Gastrocnemius medialis (tissue), 4 donors: ENCODE measurements around the gene ASPRV1. TPM values are rescaled to one million over a fixed set of nuclear protein-coding genes. Genes with fewer than 3 reads are reported as not detected.

ENCODE experiments used
- ATAC-seq, 2 donors: fragments of 150-250 bp; one replicate each; pipeline ENCODE4 v1.9.1; 2016
- DNase-seq, 2 donors: peaks; one replicate each; pipeline ENCODE4 v3.0.0-alpha.2; 2019
- H3K27ac ChIP-seq, 4 donors: fragments of 200-600 bp; sonication (generic); 1 replicate in 1 of 4; 2 replicates in 3 of 4; pipeline ENCODE4 v1.5.1; 2016 to 2018; ENCODE audit warnings: mild to moderate bottlenecking in 2 of 4, moderate library complexity in 1 of 4
- H3K27me3 ChIP-seq, 3 donors: fragments of 200-600 bp; sonication (generic) in 2 of 3; 1 replicate in 1 of 3; 2 replicates in 2 of 3; pipeline versions ENCODE4 v1.5.1 to v1.6.0; 2016 to 2019; ENCODE audit warnings: mild to moderate bottlenecking in 1 of 3, moderate library complexity in 1 of 3
- H3K36me3 ChIP-seq, 2 donors: fragments of 200-600 bp; sonication (generic) in 1 of 2; one replicate each; pipeline ENCODE4 v1.5.1; 2017 to 2018
- H3K4me1 ChIP-seq, 2 donors: fragments of 200-600 bp; sonication (generic) in 1 of 2; one replicate each; pipeline ENCODE4 v1.5.1; 2016 to 2017; ENCODE audit warnings: mild to moderate bottlenecking in 2 of 2
- H3K4me3 ChIP-seq, 4 donors: fragments of 200-600 bp; sonication (generic) in 3 of 4; 1 replicate in 1 of 4; 2 replicates in 3 of 4; pipeline ENCODE4 v1.5.1; 2016 to 2019; ENCODE audit warnings: mild to moderate bottlenecking in 2 of 4
- H3K9me3 ChIP-seq, 3 donors: fragments of 200-600 bp; sonication (generic) in 2 of 3; 1 replicate in 1 of 3; 2 replicates in 2 of 3; pipeline ENCODE4 v1.5.1; 2016 to 2019
- CTCF ChIP-seq, 5 experiments: fragments of 450-650 bp in 3 of 5; fragments of 200-600 bp in 2 of 5; sonication (generic) in 2 of 5; IDR thresholded peaks in 4 of 5; conservative IDR thresholded peaks in 1 of 5; 1 replicate in 4 of 5; 2 replicates in 1 of 5; pipeline ENCODE4 v1.5.1; 2016 to 2019; ENCODE audit warnings: antibody characterized with exemption in 5 of 5, mild to moderate bottlenecking in 3 of 5, moderate library complexity in 3 of 5
- POLR2A ChIP-seq, 2 donors: fragments of 450-650 bp; IDR thresholded peaks; one replicate each; pipeline ENCODE4 v1.6.1; 2017; ENCODE audit warnings: antibody characterized with exemption in 2 of 2, mild to moderate bottlenecking in 2 of 2, moderate library complexity in 2 of 2
- in situ Hi-C, 4 donors: fragments of 200-750 bp; cut with MboI; loops; one replicate each; pipeline versions ENCODE4 v1.15.0 to v1.8.0; 2017; ENCODE audit warnings: low sequenced_read_pairs in 4 of 4
- intact Hi-C: fragments of 100-400 bp; cut with DNase I; formaldehyde crosslinking; loops from one replicate; pipeline ENCODE4 v1.15.1; 2023; ENCODE audit warnings: low total_unique reads
- total RNA-seq, 4 donors: library from RNA; depleted of rRNA; stranded (reverse); fragments of >200 nt; gene quantifications; one replicate each; pipeline versions ENCODE4 v1.1.0 to v1.2.3, GENCODE V29; 2016

ASPRV1 gene
- total RNA-seq, 4 donors from 2014 or later = 0.39 to 3.1 (median 0.61) TPM

GRCh38 chr2:69979902-69980807 lies 18.7 kb upstream of the ASPRV1 start:
- no peaks in the 10 kb centered on the region for H3K27me3 ChIP-seq
- H3K4me1 ChIP-seq = no peaks in the 10 kb centered on the region
- in situ Hi-C loops = no loop called here
- H3K27ac ChIP-seq = no peak overlapping the region
- DNase-seq (no peak), ATAC-seq (no peak)
- no peaks in the 10 kb centered on the region for H3K36me3 ChIP-seq
- no peaks in the 10 kb centered on the region for H3K9me3 ChIP-seq
- intact Hi-C loops = no loop called here
- TF ChIP-seq POLR2A (IDR thresholded peaks at IDR 0.05) = no peak
- no peak for TF ChIP-seq CTCF (IDR thresholded peaks at IDR 0.05 in 4 of 5, conservative IDR thresholded peaks at IDR 0.05 in 1 of 5)
- no peak overlapping the region for H3K4me3 ChIP-seq

GRCh38 chr2:69977906-69978482 lies 16.6 kb upstream of the ASPRV1 start:
- TF ChIP-seq POLR2A (IDR thresholded peaks at IDR 0.05) (no peak), CTCF (IDR thresholded peaks at IDR 0.05 in 4 of 5, conservative IDR thresholded peaks at IDR 0.05 in 1 of 5) (no peak)
- no peaks in the 10 kb centered on the region for H3K36me3 ChIP-seq
- intact Hi-C loops = no loop called here
- no peaks in the 10 kb centered on the region for H3K27me3 ChIP-seq
- H3K27ac ChIP-seq = no peak overlapping the region
- no peak for ATAC-seq
- H3K9me3 ChIP-seq = no peaks in the 10 kb centered on the region
- no peak overlapping the region for H3K4me3 ChIP-seq
- no peak for DNase-seq
- in situ Hi-C loops = no loop called here
- H3K4me1 ChIP-seq = no peaks in the 10 kb centered on the region

GRCh38 chr2:69977186-69977585 lies 15.8 kb upstream of the ASPRV1 start:
- in situ Hi-C loops = no loop called here
- H3K9me3 ChIP-seq = no peaks in the 10 kb centered on the region
- DNase-seq = no peak
- no peak for ATAC-seq
- no peaks in the 10 kb centered on the region for H3K27me3 ChIP-seq
- H3K4me3 ChIP-seq = no peak overlapping the region
- no peaks in the 10 kb centered on the region for H3K36me3 ChIP-seq
- TF ChIP-seq CTCF (IDR thresholded peaks at IDR 0.05 in 4 of 5, conservative IDR thresholded peaks at IDR 0.05 in 1 of 5) (no peak), POLR2A (IDR thresholded peaks at IDR 0.05) (no peak)
- intact Hi-C loops = no loop called here
- H3K27ac ChIP-seq = no peak overlapping the region
- no peaks in the 10 kb centered on the region for H3K4me1 ChIP-seq

GRCh38 chr2:69975853-69976462 lies 14.5 kb upstream of the ASPRV1 start:
- ATAC-seq (no peak), DNase-seq (no peak)
- in situ Hi-C loops (no loop called here), intact Hi-C loops (no loop called here)
- TF ChIP-seq CTCF (IDR thresholded peaks at IDR 0.05 in 4 of 5, conservative IDR thresholded peaks at IDR 0.05 in 1 of 5) (no peak), POLR2A (IDR thresholded peaks at IDR 0.05) (no peak)
- no peaks in the 10 kb centered on the region for H3K27me3 ChIP-seq
- no peaks in the 10 kb centered on the region for H3K4me1 ChIP-seq
- no peak overlapping the region for H3K4me3 ChIP-seq
- H3K36me3 ChIP-seq = no peaks in the 10 kb centered on the region
- H3K27ac ChIP-seq = no peak overlapping the region
- H3K9me3 ChIP-seq = no peaks in the 10 kb centered on the region
